ENCODE measurements around the gene C2CD2.
"Not testable (repeated sequence)": the region's sequence is repeated elsewhere in the genome, so short reads cannot be mapped to it uniquely, and the experiment has no call there.

Gene C2CD2

GRCh38 chr21:41974752-41975053 is 20.9 kb upstream of the C2CD2 start:
- DNase-seq = no peak

DNA sequence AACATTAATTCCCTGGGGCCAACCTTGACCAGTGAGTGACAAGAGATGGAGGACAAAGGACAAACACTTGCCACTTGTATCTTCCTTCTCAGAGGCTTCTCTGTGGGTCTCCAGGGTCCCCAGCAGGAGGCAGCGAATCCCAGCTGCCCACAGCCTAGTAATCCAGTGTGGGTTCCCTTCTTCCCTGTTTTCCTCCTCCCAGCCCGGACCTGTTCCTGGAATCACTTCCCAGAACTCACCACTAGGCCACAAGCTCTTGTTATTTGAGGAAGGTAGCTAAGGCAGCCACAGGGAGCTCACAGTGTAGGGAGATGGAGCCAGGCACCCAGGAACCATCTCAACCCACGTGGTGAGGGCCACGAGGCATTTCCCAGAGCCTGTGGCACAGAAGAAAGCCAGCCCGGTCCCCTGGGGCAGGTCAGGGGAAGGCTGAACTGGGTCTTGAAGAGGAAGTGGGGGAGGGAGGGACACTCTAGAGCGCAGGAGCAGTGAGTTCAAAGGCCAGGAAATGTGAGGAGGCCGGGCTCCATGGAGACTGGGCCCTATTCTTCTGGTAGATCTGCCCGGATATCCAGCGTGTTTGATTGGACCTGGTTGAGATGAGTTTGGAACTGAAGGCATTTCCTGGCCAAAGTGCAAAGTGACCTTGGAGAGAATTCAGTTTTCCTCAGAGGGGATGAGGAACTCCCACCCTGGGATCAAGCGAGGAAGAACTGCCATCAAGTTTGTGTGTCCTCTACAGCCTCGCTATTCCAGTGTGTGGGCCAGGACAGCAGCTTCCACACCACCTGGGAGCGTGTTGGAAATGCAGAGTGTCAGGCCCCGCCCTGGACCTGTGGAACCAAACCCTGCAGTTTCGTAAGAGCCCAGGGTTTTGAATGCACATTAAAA is 20.3 kb upstream of the C2CD2 start:
- no peak for DNase-seq

DNA sequence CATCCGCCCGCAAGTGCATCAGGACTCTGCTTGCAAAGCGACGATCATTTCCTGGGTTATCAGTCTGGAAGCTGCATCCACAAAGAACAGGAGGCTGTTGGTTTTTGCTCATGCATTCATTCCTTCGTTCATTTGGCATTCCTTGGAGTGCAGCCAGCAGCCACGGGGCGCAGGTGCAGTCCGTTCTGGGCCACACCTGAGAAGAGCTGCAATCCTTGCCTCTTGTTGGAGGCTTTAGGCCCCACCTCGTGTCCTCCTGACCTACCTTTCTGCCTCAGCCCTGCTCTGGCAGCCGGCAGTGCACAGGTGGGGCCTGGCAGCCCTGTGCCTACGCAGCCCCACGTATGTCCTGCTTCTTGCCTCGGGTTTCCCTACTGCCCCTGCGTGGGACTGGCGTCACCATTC is 19.6 kb upstream of the C2CD2 start:
- DNase-seq = no peak

DNA sequence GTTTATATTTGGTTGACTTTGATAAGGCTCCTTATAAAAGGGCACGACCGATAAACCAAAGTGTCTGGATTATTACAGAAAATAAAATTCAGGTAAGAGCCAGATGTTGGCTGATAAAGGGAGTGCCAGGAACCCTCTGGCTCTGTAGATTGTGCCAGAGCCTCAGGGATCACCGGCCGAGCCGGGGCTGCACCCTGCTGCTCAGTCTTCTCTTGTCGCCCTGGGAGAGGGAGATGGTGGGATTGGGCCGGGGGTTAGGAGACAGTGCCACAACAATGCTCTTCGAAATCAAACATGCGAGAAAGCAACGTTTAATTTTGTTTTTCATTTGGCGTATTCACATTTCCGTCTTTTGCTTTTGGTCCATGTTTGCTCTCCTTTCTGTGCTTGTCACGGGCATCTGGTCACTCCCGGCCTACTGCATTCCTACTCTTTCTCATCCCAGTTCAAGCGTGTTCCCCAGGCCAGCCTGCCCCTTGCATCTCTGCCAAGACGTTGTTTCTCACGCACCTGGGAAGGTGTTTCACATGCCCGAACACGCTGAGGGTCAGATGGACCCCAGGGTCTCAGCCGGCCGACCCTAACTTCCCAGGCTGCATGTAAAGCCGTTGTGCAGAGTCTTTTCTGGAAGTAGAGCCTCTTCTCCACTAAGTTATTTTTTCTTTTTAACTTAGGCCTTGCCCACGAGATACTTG is 18.8 kb upstream of the C2CD2 start:
- no peak for DNase-seq

- DNase-seq = no peak
Observed at GRCh38 chr21:41971891-41972290, 18.1 kb upstream of the C2CD2 start.

DNA sequence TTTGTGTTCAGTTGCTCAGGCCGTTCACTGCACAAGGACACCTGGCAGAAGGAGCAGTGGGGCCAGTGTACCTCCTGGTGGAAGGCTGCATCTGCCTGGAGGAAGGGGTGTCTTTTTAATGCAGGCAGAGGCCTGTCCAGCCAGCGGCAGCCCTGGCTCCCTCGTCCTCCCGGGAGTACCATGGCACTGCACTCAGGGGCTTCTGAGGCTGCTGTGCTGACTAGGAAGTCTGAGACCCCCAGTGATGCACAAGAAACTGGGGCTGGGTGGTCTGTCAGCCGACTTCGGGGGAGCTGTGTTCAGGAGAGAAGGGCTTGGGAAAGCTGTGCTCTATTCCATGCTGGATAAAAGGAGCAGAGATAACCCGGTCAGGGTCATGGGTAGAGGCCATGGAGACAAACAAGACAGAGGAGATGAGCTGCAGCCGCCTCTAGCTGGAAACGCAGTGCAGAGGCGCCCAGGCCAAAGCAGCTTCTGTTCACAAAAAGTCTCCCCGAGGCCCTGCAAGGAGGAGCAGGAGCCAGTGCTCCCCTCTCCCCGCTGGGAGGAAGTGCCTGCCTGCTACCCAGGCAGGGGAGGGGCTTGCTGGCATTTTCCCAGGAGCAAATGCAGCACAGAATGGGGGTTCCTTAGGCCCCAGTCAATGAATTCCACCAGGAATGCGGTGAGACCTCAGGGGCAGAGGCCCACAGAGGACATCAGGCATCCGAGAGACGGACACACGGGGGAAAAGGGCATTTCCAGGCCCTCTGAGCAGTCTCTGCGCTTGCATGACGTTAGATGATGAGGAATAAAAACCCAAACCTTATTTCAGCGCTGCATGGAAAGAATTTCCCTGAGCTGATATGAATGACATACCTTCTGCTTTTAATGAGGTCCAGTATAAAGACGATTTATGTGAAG is 17.2 kb upstream of the C2CD2 start:
- no peak for DNase-seq

DNA sequence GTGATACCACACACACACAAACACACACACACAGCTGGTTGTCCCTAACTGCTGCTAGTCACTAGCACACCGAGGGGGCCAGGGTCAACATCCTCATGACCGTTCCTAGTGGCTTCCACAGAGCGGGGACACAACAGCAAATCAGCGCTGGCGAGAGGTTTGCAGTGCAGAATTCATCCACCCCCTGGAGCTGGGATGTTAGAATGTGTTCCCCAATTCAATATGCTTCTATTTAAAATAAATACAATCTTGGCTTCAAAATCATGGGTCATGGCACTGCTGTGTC is 16.2 kb upstream of the C2CD2 start:
- DNase-seq = no peak

DNA sequence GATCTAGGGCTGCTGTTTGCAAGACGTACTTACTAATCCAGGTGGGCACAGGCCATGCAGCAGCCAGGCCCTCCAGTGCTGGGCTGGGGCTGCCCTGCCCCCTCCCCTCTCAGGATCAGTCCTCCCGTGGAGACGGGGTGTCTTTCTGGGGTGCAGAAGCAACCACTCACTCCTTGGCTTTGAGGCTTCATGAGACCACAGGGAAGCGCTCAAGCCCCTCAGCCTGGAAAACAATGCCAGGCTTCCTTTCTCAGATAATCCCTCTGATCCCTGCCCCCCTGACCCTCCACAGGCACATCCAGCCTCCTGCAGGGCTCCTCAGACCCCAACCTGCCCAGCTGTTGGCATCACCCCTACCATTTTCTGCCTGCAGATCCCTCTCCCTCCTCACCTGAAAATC is 13.9 kb upstream of the C2CD2 start:
- DNase-seq = no peak

GRCh38 chr21:41966872-41967621 is 13.2 kb upstream of the C2CD2 start:
- DNase-seq = no peak

DNA sequence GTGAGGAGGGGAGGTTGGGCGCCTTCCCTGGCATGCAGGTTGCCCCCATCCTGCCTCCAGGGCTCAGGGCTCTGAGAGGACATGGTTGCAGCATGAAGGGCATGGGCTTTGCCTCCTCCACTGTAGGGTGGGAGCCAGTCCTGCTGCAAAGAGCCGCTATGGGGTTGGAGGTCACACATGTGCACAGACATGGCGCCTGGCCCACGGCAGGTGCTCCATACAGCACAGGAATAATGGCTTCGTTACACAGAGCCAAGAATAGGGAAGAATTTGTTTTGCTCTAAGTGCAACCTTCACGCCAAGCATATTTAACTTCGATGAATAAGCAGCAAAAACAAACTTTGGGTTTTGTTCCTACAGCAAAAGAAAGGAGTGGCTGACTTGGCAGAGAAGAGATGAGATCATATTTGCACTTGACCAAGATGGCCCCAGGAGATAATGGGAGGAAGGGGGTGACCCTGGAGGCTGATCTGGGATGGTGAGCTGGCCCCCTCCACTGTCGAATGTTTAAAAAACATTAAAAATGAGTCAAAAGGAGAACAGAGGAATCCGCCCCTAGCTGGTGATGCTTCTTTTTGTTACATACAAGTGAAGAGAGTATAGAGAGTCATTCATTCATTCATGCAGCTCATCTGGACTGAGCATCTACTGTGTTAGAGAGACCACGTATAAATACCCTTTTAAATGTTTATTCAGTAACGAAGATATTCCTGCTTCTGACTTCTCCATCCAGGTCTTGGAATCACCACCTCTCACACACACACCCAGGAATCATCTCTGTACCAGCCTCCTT is 12.4 kb upstream of the C2CD2 start:
- no peak for DNase-seq

- DNase-seq = no peak
Observed at GRCh38 chr21:41965461-41966013, 11.7 kb upstream of the C2CD2 start.

GRCh38 chr21:41965045-41965444 is 11.2 kb upstream of the C2CD2 start:
- DNase-seq = no peak

DNA sequence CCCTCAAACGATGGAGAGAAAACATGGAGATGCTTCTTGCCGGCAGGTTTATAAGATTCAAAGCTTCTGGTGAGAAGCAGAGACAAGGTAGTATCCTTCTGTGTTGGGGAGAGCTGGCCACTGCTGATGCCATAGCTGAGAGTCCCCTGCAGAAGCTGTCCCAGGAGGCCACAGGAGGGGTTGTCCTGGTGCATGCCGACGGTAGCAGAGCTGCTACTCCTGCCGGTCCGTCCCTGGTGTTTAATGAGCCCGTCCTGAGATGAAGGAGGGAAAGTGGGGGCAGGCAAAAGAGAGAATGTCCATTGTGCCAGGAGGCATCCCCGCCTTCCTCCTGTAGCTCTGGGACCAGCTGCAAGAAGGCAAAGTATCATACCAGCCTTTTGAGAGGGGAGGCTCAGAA is 10.4 kb upstream of the C2CD2 start:
- DNase-seq = no peak

DNA sequence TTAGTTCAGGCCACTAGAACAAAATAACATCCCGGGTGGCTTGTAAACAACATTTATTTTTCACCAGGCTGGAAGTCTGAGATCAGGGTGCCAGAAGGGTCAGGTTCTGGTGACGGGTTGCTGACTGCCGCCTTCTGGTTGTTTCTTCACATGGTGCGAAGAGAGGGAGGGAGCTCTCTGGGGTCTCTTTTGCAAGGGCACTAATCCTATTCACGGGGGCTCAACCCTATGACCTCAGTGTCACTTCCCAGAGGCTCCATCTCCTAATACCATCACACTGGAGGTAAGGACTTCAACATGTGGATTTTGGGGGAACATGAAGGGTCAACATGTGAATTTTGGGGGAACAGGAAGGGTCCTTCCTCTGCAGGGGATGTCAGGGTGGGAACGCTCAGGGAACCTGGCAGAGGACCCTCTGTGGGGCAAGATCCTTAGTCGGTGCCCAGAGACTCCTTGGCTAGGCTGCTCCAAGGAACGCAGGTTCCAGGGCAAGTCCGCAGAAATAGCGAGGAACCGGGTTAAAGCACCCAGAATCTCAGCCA is 8.7 kb upstream of the C2CD2 start:
- DNase-seq = no peak

DNA sequence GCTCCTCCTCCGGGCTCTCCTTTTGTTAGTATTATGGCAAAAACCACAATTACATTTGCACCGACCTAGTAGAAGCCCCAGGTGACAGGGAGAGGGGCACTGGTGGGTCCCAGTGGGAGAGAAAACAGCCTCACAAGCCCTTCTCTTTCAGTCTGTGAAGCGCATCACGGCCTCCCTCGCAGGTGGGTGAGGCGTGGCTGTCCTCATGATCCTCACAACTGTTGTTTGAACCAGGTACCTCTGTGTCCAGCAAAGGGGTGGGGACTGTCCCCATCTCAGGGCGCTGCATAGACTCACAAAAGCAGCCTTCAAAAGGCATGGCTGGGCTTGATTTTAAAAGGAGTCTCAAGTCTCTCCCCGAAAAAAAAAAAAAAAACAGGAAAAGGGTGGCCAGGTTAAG is 7.9 kb upstream of the C2CD2 start:
- DNase-seq = no peak

DNA sequence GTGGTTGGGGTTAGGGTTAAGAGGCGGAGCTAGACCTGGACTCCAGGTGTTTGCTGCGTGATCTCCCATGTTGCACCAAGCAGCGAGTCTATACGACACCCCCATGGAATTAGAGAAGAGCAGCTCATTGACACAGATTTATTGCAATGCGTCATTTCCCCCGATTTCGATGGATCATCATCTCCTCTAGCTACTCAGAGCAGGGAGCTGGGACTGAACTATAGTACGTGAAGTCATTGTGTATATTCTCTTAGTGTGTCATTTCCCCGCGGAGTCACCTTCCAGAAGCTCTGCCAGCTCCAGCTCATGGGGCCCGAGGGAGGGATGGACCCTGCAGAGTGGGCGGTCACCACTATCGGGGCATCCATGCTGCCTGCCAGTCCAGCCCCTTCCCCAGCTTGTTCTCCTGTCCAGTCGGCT is 7.5 kb upstream of the C2CD2 start:
- no peak for DNase-seq

- no peak for DNase-seq
Observed at GRCh38 chr21:41960386-41960785, 6.6 kb upstream of the C2CD2 start.

- DNase-seq = not testable (repeated sequence)
Observed at GRCh38 chr21:41959697-41960096, 5.9 kb upstream of the C2CD2 start.

- no peak for DNase-seq
Observed at GRCh38 chr21:41958886-41959563, 5.2 kb upstream of the C2CD2 start.

DNA sequence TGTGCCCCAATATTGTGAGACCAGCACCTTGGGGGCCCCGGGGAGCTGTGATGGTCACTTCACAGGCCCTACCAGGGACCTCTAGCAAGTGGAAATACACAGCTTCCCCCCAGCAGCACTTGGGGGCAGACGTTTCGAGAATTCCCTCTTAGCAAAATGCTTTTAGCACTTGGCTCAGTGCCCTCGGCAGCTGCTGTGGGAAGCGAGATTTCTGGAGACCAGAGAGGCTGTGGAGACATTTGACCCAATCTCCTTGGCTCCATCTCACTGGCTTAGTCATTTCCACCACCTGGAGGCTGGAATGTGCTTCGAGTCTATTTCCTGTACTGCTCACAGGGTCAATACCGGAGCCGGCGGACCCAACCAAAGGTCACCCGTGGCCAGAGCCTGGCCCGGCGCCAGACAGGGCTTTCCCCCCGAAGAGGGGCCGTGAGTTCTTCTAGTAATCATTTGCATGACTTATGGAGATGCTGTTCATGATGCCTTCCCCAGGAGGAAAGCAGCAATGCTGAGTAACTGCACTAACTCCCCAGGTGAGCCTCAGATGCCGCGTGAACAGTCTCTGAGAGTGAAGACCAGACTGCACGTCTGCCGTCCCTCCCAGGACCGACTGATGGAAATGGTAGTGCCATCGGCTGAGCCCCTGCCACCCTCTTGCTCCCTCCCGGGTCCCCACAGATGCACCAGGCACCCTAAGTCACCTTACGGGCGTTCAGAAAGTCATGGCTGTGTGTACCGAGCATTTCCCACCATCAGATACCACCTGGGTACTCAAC is 4.4 kb upstream of the C2CD2 start:
- DNase-seq = no peak
